Measurements from ENCODE around the gene DONSON. TPM values are rescaled to one million over a fixed set of nuclear protein-coding genes. Genes with fewer than 3 reads are reported as not detected.

Gene DONSON
- total RNA-seq, 1 experiment from 2014 or later, result 9.3 TPM

- DNase-seq (ENCODE audit: unreplicated experiment), result no peak
- no TSS peak for BruUV-seq (replicated peaks)
- Mint-ChIP-seq H3K36me3 (ENCODE audit: insufficient read depth, unreplicated experiment) (peaks cover 89% of the 10 kb centered on the region), H3K27me3 (ENCODE audit: insufficient read depth, unreplicated experiment) (no peaks in the 10 kb centered on the region), H3K4me1 (ENCODE audit: insufficient read depth, unreplicated experiment) (peaks cover 19% of the 10 kb centered on the region), H3K9me3 (ENCODE audit: unreplicated experiment) (peaks cover 6% of the 10 kb centered on the region), H3K27ac (ENCODE audit: low read depth, unreplicated experiment) (no peak overlapping the region), H3K4me3 (ENCODE audit: unreplicated experiment) (no peak overlapping the region)
- CTCF ChIA-PET, result interaction anchor here (1.1 kb wide), 1 partner anchor 14 kb away, joined by 10 read pairs; no protein-coding TSS in a partner anchor
- TF ChIP-seq, protein P1, sequence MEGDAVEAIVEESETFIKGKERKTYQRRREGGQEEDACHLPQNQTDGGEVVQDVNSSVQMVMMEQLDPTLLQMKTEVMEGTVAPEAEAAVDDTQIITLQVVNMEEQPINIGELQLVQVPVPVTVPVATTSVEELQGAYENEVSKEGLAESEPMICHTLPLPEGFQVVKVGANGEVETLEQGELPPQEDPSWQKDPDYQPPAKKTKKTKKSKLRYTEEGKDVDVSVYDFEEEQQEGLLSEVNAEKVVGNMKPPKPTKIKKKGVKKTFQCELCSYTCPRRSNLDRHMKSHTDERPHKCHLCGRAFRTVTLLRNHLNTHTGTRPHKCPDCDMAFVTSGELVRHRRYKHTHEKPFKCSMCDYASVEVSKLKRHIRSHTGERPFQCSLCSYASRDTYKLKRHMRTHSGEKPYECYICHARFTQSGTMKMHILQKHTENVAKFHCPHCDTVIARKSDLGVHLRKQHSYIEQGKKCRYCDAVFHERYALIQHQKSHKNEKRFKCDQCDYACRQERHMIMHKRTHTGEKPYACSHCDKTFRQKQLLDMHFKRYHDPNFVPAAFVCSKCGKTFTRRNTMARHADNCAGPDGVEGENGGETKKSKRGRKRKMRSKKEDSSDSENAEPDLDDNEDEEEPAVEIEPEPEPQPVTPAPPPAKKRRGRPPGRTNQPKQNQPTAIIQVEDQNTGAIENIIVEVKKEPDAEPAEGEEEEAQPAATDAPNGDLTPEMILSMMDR (IDR thresholded peaks at IDR 0.05; ENCODE audit: unreplicated experiment), result no peak
- POLR2A ChIA-PET, result interaction anchor here (0.7 to 9.2 kb wide), 2 partner anchors 16 to 18 kb away, joined by 3 to 89 read pairs; partner anchors contain the start of genes GART and SON
- intact Hi-C loops (cut with micrococcal nuclease), result no loop called here
These were observed 28.7 kb downstream of the DONSON start for GRCh38 chr21:33559813-33560212.

DNA sequence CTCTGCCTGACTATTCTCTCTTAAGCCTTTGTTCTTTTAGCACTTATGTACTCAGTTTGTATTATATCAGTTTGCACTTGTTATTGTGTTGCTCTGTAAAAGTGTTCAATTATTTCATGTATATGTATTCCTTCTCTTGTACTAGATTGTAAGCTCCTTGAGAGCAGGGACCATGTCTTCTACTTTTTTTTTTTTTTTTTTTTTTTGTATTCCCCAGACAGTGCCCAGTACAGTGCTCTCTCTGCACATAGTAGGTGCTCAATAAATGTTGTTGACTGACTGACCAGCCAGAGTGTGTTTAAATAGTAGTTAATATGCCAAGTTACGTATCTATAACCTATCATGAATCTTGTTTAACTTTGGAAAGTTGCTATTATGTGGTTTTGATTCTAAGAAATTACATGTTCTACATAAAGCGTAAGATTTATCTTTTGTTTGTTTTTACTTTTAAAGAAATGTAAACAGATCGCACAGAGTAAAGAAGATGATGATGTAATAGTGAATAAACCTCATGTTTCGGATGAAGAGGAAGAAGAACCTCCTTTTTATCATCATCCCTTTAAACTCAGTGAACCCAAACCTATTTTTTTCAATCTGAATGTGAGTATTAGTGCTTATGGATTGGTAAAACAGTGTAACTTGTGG is 29.6 kb downstream of the DONSON start:
- peaks cover 6% of the 10 kb centered on the region for H3K9me3 Mint-ChIP-seq (ENCODE audit: unreplicated experiment)
- intact Hi-C loops (cut with micrococcal nuclease), result no loop called here
- TF ChIP-seq, protein P1 (IDR thresholded peaks at IDR 0.05; ENCODE audit: unreplicated experiment), result no peak
- ChIA-PET POLR2A (interaction anchor here (9.2 kb wide), 1 partner anchor 15 kb away, joined by 89 read pairs; the partner anchor contains the start of genes GART and SON), CTCF (interaction anchor here (0.8 to 1.1 kb wide), 2 partner anchors 15 to 47 kb away, joined by 5 to 10 read pairs; no protein-coding TSS in a partner anchor)
- no peak for DNase-seq (ENCODE audit: unreplicated experiment)
- no peak overlapping the region for H3K4me3 Mint-ChIP-seq (ENCODE audit: unreplicated experiment)
- H3K36me3 Mint-ChIP-seq (ENCODE audit: insufficient read depth, unreplicated experiment), result peaks cover 90% of the 10 kb centered on the region
- BruUV-seq (replicated peaks), result no TSS peak
- no peak overlapping the region for H3K27ac Mint-ChIP-seq (ENCODE audit: low read depth, unreplicated experiment)
- no peaks in the 10 kb centered on the region for H3K27me3 Mint-ChIP-seq (ENCODE audit: insufficient read depth, unreplicated experiment)
- peaks cover 24% of the 10 kb centered on the region for H3K4me1 Mint-ChIP-seq (ENCODE audit: insufficient read depth, unreplicated experiment)

GRCh38 chr21:33557447-33557846 is 31.0 kb downstream of the DONSON start:
- no TSS peak for BruUV-seq (replicated peaks)
- H3K36me3 Mint-ChIP-seq (ENCODE audit: insufficient read depth, unreplicated experiment), result peaks cover 94% of the 10 kb centered on the region
- ChIA-PET POLR2A (interaction anchor here (1.0 to 9.2 kb wide), 6 partner anchors 8 to 78 kb away, joined by 3 to 89 read pairs (median 4); partner anchors contain the start of genes DONSON, GART, SON and TMEM50B), CTCF (interaction anchor here (0.7 to 1.4 kb wide), 3 partner anchors 8 to 18 kb away, joined by 3 read pairs; no protein-coding TSS in a partner anchor)
- H3K4me3 Mint-ChIP-seq (ENCODE audit: unreplicated experiment), result no peak overlapping the region
- H3K27ac Mint-ChIP-seq (ENCODE audit: low read depth, unreplicated experiment), result no peak overlapping the region
- no peaks in the 10 kb centered on the region for H3K27me3 Mint-ChIP-seq (ENCODE audit: insufficient read depth, unreplicated experiment)
- intact Hi-C loops (cut with micrococcal nuclease), result no loop called here
- peaks cover 6% of the 10 kb centered on the region for H3K9me3 Mint-ChIP-seq (ENCODE audit: unreplicated experiment)
- TF ChIP-seq, protein P1 (IDR thresholded peaks at IDR 0.05; ENCODE audit: unreplicated experiment), result no peak
- peaks cover 24% of the 10 kb centered on the region for H3K4me1 Mint-ChIP-seq (ENCODE audit: insufficient read depth, unreplicated experiment)
- no peak for DNase-seq (ENCODE audit: unreplicated experiment)

GRCh38 chr21:33554982-33555344 is 33.5 kb downstream of the DONSON start:
- intact Hi-C loops (cut with micrococcal nuclease), result no loop called here
- Mint-ChIP-seq H3K9me3 (ENCODE audit: unreplicated experiment) (peaks cover 6% of the 10 kb centered on the region), H3K4me1 (ENCODE audit: insufficient read depth, unreplicated experiment) (peaks cover 24% of the 10 kb centered on the region), H3K27me3 (ENCODE audit: insufficient read depth, unreplicated experiment) (no peaks in the 10 kb centered on the region), H3K36me3 (ENCODE audit: insufficient read depth, unreplicated experiment) (peaks cover 100% of the 10 kb centered on the region), H3K27ac (ENCODE audit: low read depth, unreplicated experiment) (no peak overlapping the region), H3K4me3 (ENCODE audit: unreplicated experiment) (no peak overlapping the region)
- BruUV-seq (replicated peaks), result no TSS peak
- POLR2A ChIA-PET, result interaction anchor here (0.6 to 9.2 kb wide), 4 partner anchors 9 to 247 kb away, joined by 3 to 89 read pairs (median 4); partner anchors contain the start of genes DONSON, GART and SON
- no peak for DNase-seq (ENCODE audit: unreplicated experiment)
- TF ChIP-seq, protein P1 (IDR thresholded peaks at IDR 0.05; ENCODE audit: unreplicated experiment), result no peak
- CTCF ChIA-PET, result interaction anchor here (1.3 kb wide), 1 partner anchor 10 kb away, joined by 3 read pairs; no protein-coding TSS in a partner anchor
